A549 treated with Hydrocortisone at 1 μM for 4 hours (cell line): ENCODE measurements around the gene USP17L12. TPM values are rescaled to one million over a fixed set of nuclear protein-coding genes. Genes with fewer than 3 reads are reported as not detected.

Experiments
- total RNA-seq: library from RNA; stranded (reverse); fragments of 200-300 nt; extraction: Qiagen RNA extraction; gene quantifications from 5 replicates; pipeline ENCODE4 v1.2.3, GENCODE V29; 2022

The USP17L12 gene
- total RNA-seq = not detected in 5 replicates

GRCh38 chr4:9219852-9220251, at the start of gene USP17L12:
Gene USP17L12, plus strand, starts transcription at chr4:9220152. Its CDS starts 0 bp downstream, at chr4:9220152.

DNA sequence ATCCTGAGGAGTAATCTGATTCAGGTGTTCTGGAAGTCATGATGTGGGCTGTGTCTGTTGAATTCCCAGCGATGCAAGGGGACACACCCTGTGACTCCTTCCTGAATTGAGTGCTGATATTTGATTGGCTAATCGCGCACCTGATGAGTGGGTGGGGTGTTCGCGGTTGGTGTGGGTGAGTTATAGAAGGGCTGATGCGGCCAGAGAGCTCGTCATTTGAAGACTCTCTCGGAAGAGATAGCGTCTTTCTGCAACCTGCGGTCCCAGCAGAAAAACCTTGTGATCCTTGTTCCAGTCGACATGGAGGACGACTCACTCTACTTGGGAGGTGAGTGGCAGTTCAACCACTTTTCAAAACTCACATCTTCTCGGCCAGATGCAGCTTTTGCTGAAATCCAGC, 9.6 kb upstream of the USP17L12 start, which contains the start of gene USP17L10:
Gene USP17L10 (plus strand): TSS at position 301 of the 400 bp plus-strand sequence. CDS start 0 bp downstream, at position 301.

GRCh38 chr4:9215105-9215504, 4.8 kb upstream of the USP17L12 start, which contains the start of gene USP17L11:
Gene USP17L11, plus strand, starts transcription at chr4:9215405. Its CDS starts 0 bp downstream, at chr4:9215405.

DNA sequence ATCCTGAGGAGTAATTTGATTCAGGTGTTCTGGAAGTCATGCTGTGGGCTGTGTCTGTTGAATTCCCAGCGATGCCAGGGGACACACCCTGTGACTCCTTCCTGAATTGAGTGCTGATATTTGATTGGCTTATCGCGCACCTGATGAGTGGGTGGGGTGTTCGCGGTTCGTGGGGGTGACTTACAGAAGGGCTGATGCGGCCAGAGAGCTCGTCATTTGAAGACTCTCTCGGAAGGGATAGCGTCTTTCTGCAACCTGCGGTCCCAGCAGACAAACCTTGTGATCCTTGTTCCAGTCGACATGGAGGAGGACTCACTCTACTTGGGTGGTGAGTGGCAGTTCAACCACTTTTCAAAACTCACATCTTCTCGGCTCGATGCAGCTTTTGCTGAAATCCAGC, 4.6 kb downstream of the USP17L12 start, which contains the start of gene USP17L13:
Gene USP17L13 (plus strand): TSS at position 301 of the 400 bp plus-strand sequence. CDS start 0 bp downstream, at position 301.

DNA sequence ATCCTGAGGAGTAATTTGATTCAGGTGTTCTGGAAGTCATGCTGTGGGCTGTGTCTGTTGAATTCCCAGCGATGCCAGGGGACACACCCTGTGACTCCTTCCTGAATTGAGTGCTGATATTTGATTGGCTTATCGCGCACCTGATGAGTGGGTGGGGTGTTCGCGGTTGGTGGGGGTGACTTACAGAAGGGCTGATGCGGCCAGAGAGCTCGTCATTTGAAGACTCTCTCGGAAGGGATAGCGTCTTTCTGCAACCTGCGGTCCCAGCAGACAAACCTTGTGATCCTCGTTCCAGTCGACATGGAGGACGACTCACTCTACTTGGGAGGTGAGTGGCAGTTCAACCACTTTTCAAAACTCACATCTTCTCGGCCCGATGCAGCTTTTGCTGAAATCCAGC, 14.1 kb downstream of the USP17L12 start, which contains the start of gene USP17L15:
Gene USP17L15 (plus strand): TSS at position 301 of the 400 bp plus-strand sequence. CDS start 0 bp downstream, at position 301.

GRCh38 chr4:9243579-9243978, 23.6 kb downstream of the USP17L12 start, which contains the start of gene USP17L17:
Gene USP17L17, plus strand, starts transcription at chr4:9243879. Its CDS starts 0 bp downstream, at chr4:9243879.

GRCh38 chr4:9247953-9248680, 28.2 kb downstream of the USP17L12 start, which contains the start of gene USP17L18:
Gene USP17L18, plus strand, starts transcription at chr4:9248630. Its CDS starts 0 bp downstream, at chr4:9248630.

GRCh38 chr4:9253078-9253477, 33.1 kb downstream of the USP17L12 start, which contains the start of gene USP17L19:
Gene USP17L19, plus strand, starts transcription at chr4:9253378. Its CDS starts 0 bp downstream, at chr4:9253378.

GRCh38 chr4:9257824-9258223, 37.9 kb downstream of the USP17L12 start, which contains the start of gene USP17L20:
Gene USP17L20, plus strand, starts transcription at chr4:9258124. Its CDS starts 0 bp downstream, at chr4:9258124.

GRCh38 chr4:9262572-9262971, 42.6 kb downstream of the USP17L12 start, which contains the start of gene USP17L21:
Gene USP17L21, plus strand, starts transcription at chr4:9262872. Its CDS starts 0 bp downstream, at chr4:9262872.

GRCh38 chr4:9267319-9267718, 47.4 kb downstream of the USP17L12 start, which contains the start of gene USP17L22:
Gene USP17L22, plus strand, starts transcription at chr4:9267619. Its CDS starts 0 bp downstream, at chr4:9267619.

Other genes with a start within 250 kb of the USP17L12 start
- not detected in 5 replicates for gene FAM90A26, start 49.7 kb upstream of the USP17L12 start, total RNA-seq
- gene USP17L10, start 9.5 kb upstream of the USP17L12 start, total RNA-seq = not detected in 5 replicates
- gene USP17L11, start 4.7 kb upstream of the USP17L12 start, total RNA-seq = not detected in 5 replicates
- not detected in 5 replicates for gene USP17L13, start 4.7 kb downstream of the USP17L12 start, total RNA-seq
- not detected in 5 replicates for gene USP17L15, start 14.2 kb downstream of the USP17L12 start, total RNA-seq
- gene USP17L17, start 23.7 kb downstream of the USP17L12 start, total RNA-seq = not detected in 5 replicates
- not detected in 5 replicates for gene USP17L18, start 28.5 kb downstream of the USP17L12 start, total RNA-seq
- not detected in 5 replicates for gene USP17L19, start 33.2 kb downstream of the USP17L12 start, total RNA-seq
- gene USP17L20, start 38.0 kb downstream of the USP17L12 start, total RNA-seq = not detected in 5 replicates
- gene USP17L21, start 42.7 kb downstream of the USP17L12 start, total RNA-seq = not detected in 5 replicates
- gene USP17L22, start 47.5 kb downstream of the USP17L12 start, total RNA-seq = not detected in 5 replicates
- not detected in 5 replicates for gene USP17L24, start 105.0 kb downstream of the USP17L12 start, total RNA-seq
- gene USP17L25, start 109.8 kb downstream of the USP17L12 start, total RNA-seq = not detected in 5 replicates
- gene USP17L26, start 114.5 kb downstream of the USP17L12 start, total RNA-seq = not detected in 5 replicates
- not detected in 5 replicates for gene USP17L5, start 119.3 kb downstream of the USP17L12 start, total RNA-seq
- not detected in 5 replicates for gene USP17L27, start 124.0 kb downstream of the USP17L12 start, total RNA-seq
- gene USP17L28, start 128.7 kb downstream of the USP17L12 start, total RNA-seq = not detected in 5 replicates
- gene USP17L29, start 133.5 kb downstream of the USP17L12 start, total RNA-seq = not detected in 5 replicates
- gene USP17L30, start 143.0 kb downstream of the USP17L12 start, total RNA-seq = not detected in 5 replicates
- gene DEFB131A, start 224.3 kb downstream of the USP17L12 start, total RNA-seq = not detected in 5 replicates